CD4-positive, alpha-beta memory T cell (primary cell): ENCODE data around the gene DUOXA1. TPM values are rescaled to one million over a fixed set of nuclear protein-coding genes. Genes with fewer than 3 reads are reported as not detected.

Source experiments
- polyA plus RNA-seq, 2 donors: library from polyadenylated mRNA; unstranded; fragments of 300-500 nt; fragmentation: Illumina TruSeq; gene quantifications; one replicate each; pipeline ENCODE4 v1.2.3, GENCODE V29; 2021
- total RNA-seq, 2 experiments: library from RNA; stranded (reverse); gene quantifications; one replicate each; pipeline ENCODE4 v1.2.3, GENCODE V29; 2021

The DUOXA1 gene
- total and polyA plus RNA-seq, 4 experiments from 2014 or later = 0.23 to 0.97 TPM; not detected in 2

Other genes starting within 250 kb of the DUOXA1 start
- gene TERB2, start 173.2 kb downstream of the DUOXA1 start, total RNA-seq = not detected
- gene TERB2, start 173.2 kb downstream of the DUOXA1 start, polyA plus RNA-seq = not detected
- 1 to 10 TPM; 4.2 to 4.4 TPM for gene SORD, start 106.7 kb downstream of the DUOXA1 start, total RNA-seq
- gene SORD, start 106.7 kb downstream of the DUOXA1 start, polyA plus RNA-seq = 1 to 10 TPM; 6.7 to 7.0 TPM
- under 1 TPM; 0.06 TPM for gene DUOX2, start 15.7 kb downstream of the DUOXA1 start, total RNA-seq
- under 1 TPM in 1 of 2 donors, not detected in 1; 0.02 TPM for gene DUOX2, start 15.7 kb downstream of the DUOXA1 start, polyA plus RNA-seq
- not detected for gene DUOXA2, start 15.6 kb downstream of the DUOXA1 start, total RNA-seq
- not detected for gene DUOXA2, start 15.6 kb downstream of the DUOXA1 start, polyA plus RNA-seq
- under 1 TPM; 0.06 to 0.19 TPM for gene DUOX1, start 115 bp upstream of the DUOXA1 start, total RNA-seq
- 1 to 10 TPM in 1 of 2 donors, under 1 TPM in 1; 0.19 to 2.9 TPM for gene DUOX1, start 115 bp upstream of the DUOXA1 start, polyA plus RNA-seq
- 1 to 10 TPM; 5.3 to 6.7 TPM for gene SHF, start 58.1 kb upstream of the DUOXA1 start, total RNA-seq
- gene SHF, start 58.1 kb upstream of the DUOXA1 start, polyA plus RNA-seq = 1 to 10 TPM in 1 of 2 donors, under 1 TPM in 1; 0.66 to 1.7 TPM
- gene SLC28A2, start 122.4 kb upstream of the DUOXA1 start, total RNA-seq = not detected
- gene SLC28A2, start 122.4 kb upstream of the DUOXA1 start, polyA plus RNA-seq = not detected
- 1 to 10 TPM; 1.1 to 1.6 TPM for gene GATM, start 248.7 kb upstream of the DUOXA1 start, total RNA-seq
- gene GATM, start 248.7 kb upstream of the DUOXA1 start, polyA plus RNA-seq = under 1 TPM in 1 of 2 donors, not detected in 1; 0.26 TPM